Measurements from ENCODE around the gene MGAT4C. TPM values are rescaled to one million over a fixed set of nuclear protein-coding genes. Genes with fewer than 3 reads are reported as not detected.

MGAT4C gene
- total and polyA plus RNA-seq, 2 donors: 0.34 to 0.61 TPM

GRCh38 chr12:86198696-86199444 is 57.3 kb downstream of the MGAT4C start:
- Histone ChIP-seq H3K36me3 (ENCODE audit: control insufficient read depth in 2 of 2, insufficient read depth in 2 of 2, low read length in 1 of 2) (no peaks in the 10 kb centered on the region), H3K27ac (ENCODE audit: low read depth in 1 of 2, low read length in 1 of 2) (no peak overlapping the region), H3K4me1 (ENCODE audit: control insufficient read depth in 2 of 2, insufficient read depth in 2 of 2, low read length in 2 of 2) (no peaks in the 10 kb centered on the region), H3K4me3 (ENCODE audit: low read length in 2 of 2) (no peak overlapping the region), H3K27me3 (ENCODE audit: control insufficient read depth in 2 of 2, insufficient read depth in 1 of 2, low read length in 1 of 2) (no peaks in the 10 kb centered on the region), H3K9me3 (ENCODE audit: control insufficient read depth in 2 of 2, insufficient read depth in 1 of 2, low read length in 1 of 2) (no peaks in the 10 kb centered on the region)
- no peak for DNase-seq (ENCODE audit: low read depth in 6 of 9, low spot score in 9 of 9)
- WGBS: 72% methylated on average over 4 of the region's 4 CpGs

- no peaks in the 10 kb centered on the region for H3K36me3 ChIP-seq (ENCODE audit: control insufficient read depth in 2 of 2, insufficient read depth in 2 of 2, low read length in 1 of 2)
- no peaks in the 10 kb centered on the region for H3K9me3 ChIP-seq (ENCODE audit: control insufficient read depth in 2 of 2, insufficient read depth in 1 of 2, low read length in 1 of 2)
- H3K4me1 ChIP-seq (ENCODE audit: control insufficient read depth in 2 of 2, insufficient read depth in 2 of 2, low read length in 2 of 2): no peaks in the 10 kb centered on the region
- no peaks in the 10 kb centered on the region for H3K27me3 ChIP-seq (ENCODE audit: control insufficient read depth in 2 of 2, insufficient read depth in 1 of 2, low read length in 1 of 2)
- no peak overlapping the region for H3K4me3 ChIP-seq (ENCODE audit: low read length in 2 of 2)
- no peak overlapping the region for H3K27ac ChIP-seq (ENCODE audit: low read depth in 1 of 2, low read length in 1 of 2)
- DNase-seq (ENCODE audit: low read depth in 6 of 9, low spot score in 9 of 9): no peak
- 87% methylated on average over 1 of the region's 1 CpG for WGBS
Measured at GRCh38 chr12:86196465-86196864, 59.7 kb downstream of the MGAT4C start.

GRCh38 chr12:86194721-86195120 is 61.5 kb downstream of the MGAT4C start:
- Histone ChIP-seq H3K4me1 (ENCODE audit: control insufficient read depth in 2 of 2, insufficient read depth in 2 of 2, low read length in 2 of 2) (no peaks in the 10 kb centered on the region), H3K36me3 (ENCODE audit: control insufficient read depth in 2 of 2, insufficient read depth in 2 of 2, low read length in 1 of 2) (no peaks in the 10 kb centered on the region), H3K4me3 (ENCODE audit: low read length in 2 of 2) (no peak overlapping the region), H3K27ac (ENCODE audit: low read depth in 1 of 2, low read length in 1 of 2) (no peak overlapping the region), H3K9me3 (ENCODE audit: control insufficient read depth in 2 of 2, insufficient read depth in 1 of 2, low read length in 1 of 2) (no peaks in the 10 kb centered on the region), H3K27me3 (ENCODE audit: control insufficient read depth in 2 of 2, insufficient read depth in 1 of 2, low read length in 1 of 2) (no peaks in the 10 kb centered on the region)
- no peak for DNase-seq (ENCODE audit: low read depth in 6 of 9, low spot score in 9 of 9)
- 95% methylated on average over 2 of the region's 2 CpGs for WGBS

- Histone ChIP-seq H3K27me3 (ENCODE audit: control insufficient read depth in 2 of 2, insufficient read depth in 1 of 2, low read length in 1 of 2) (no peaks in the 10 kb centered on the region), H3K9me3 (ENCODE audit: control insufficient read depth in 2 of 2, insufficient read depth in 1 of 2, low read length in 1 of 2) (no peaks in the 10 kb centered on the region), H3K4me1 (ENCODE audit: control insufficient read depth in 2 of 2, insufficient read depth in 2 of 2, low read length in 2 of 2) (no peaks in the 10 kb centered on the region), H3K27ac (ENCODE audit: low read depth in 1 of 2, low read length in 1 of 2) (no peak overlapping the region), H3K4me3 (ENCODE audit: low read length in 2 of 2) (no peak overlapping the region), H3K36me3 (ENCODE audit: control insufficient read depth in 2 of 2, insufficient read depth in 2 of 2, low read length in 1 of 2) (no peaks in the 10 kb centered on the region)
- DNase-seq (ENCODE audit: low read depth in 6 of 9, low spot score in 9 of 9): no peak
- 88% methylated on average over 1 of the region's 1 CpG for WGBS
Measured at GRCh38 chr12:86193931-86194330, 62.3 kb downstream of the MGAT4C start.

- no peak for DNase-seq (ENCODE audit: low read depth in 6 of 9, low spot score in 9 of 9)
- Histone ChIP-seq H3K27me3 (ENCODE audit: control insufficient read depth in 2 of 2, insufficient read depth in 1 of 2, low read length in 1 of 2) (no peaks in the 10 kb centered on the region), H3K4me1 (ENCODE audit: control insufficient read depth in 2 of 2, insufficient read depth in 2 of 2, low read length in 2 of 2) (no peaks in the 10 kb centered on the region), H3K27ac (ENCODE audit: low read depth in 1 of 2, low read length in 1 of 2) (no peak overlapping the region), H3K36me3 (ENCODE audit: control insufficient read depth in 2 of 2, insufficient read depth in 2 of 2, low read length in 1 of 2) (no peaks in the 10 kb centered on the region), H3K4me3 (ENCODE audit: low read length in 2 of 2) (no peak overlapping the region), H3K9me3 (ENCODE audit: control insufficient read depth in 2 of 2, insufficient read depth in 1 of 2, low read length in 1 of 2) (no peaks in the 10 kb centered on the region)
- WGBS: 94% methylated on average over 1 of the region's 1 CpG
Measured at GRCh38 chr12:86188226-86188625, 68.0 kb downstream of the MGAT4C start.

GRCh38 chr12:86186449-86186848 is 69.7 kb downstream of the MGAT4C start:
- no peak for DNase-seq (ENCODE audit: low read depth in 6 of 9, low spot score in 9 of 9)
- H3K27me3 ChIP-seq (ENCODE audit: control insufficient read depth in 2 of 2, insufficient read depth in 1 of 2, low read length in 1 of 2): no peaks in the 10 kb centered on the region
- no peak overlapping the region for H3K4me3 ChIP-seq (ENCODE audit: low read length in 2 of 2)
- no peaks in the 10 kb centered on the region for H3K36me3 ChIP-seq (ENCODE audit: control insufficient read depth in 2 of 2, insufficient read depth in 2 of 2, low read length in 1 of 2)
- no peak overlapping the region for H3K27ac ChIP-seq (ENCODE audit: low read depth in 1 of 2, low read length in 1 of 2)
- H3K9me3 ChIP-seq (ENCODE audit: control insufficient read depth in 2 of 2, insufficient read depth in 1 of 2, low read length in 1 of 2): no peaks in the 10 kb centered on the region
- WGBS: 69% methylated on average over 2 of the region's 2 CpGs
- H3K4me1 ChIP-seq (ENCODE audit: control insufficient read depth in 2 of 2, insufficient read depth in 2 of 2, low read length in 2 of 2): no peaks in the 10 kb centered on the region

- no peak overlapping the region for H3K27ac ChIP-seq (ENCODE audit: low read depth in 1 of 2, low read length in 1 of 2)
- H3K36me3 ChIP-seq (ENCODE audit: control insufficient read depth in 2 of 2, insufficient read depth in 2 of 2, low read length in 1 of 2): no peaks in the 10 kb centered on the region
- 95% methylated on average over 1 of the region's 1 CpG for WGBS
- H3K4me1 ChIP-seq (ENCODE audit: control insufficient read depth in 2 of 2, insufficient read depth in 2 of 2, low read length in 2 of 2): no peaks in the 10 kb centered on the region
- no peak overlapping the region for H3K4me3 ChIP-seq (ENCODE audit: low read length in 2 of 2)
- H3K9me3 ChIP-seq (ENCODE audit: control insufficient read depth in 2 of 2, insufficient read depth in 1 of 2, low read length in 1 of 2): peaks cover 0 to 5% of the 10 kb centered on the region in 2 donors
- H3K27me3 ChIP-seq (ENCODE audit: control insufficient read depth in 2 of 2, insufficient read depth in 1 of 2, low read length in 1 of 2): no peaks in the 10 kb centered on the region
- DNase-seq (ENCODE audit: low read depth in 6 of 9, low spot score in 9 of 9): no peak
Measured at GRCh38 chr12:86179855-86180254, 76.3 kb downstream of the MGAT4C start.

GRCh38 chr12:86174188-86174587 is 82.0 kb downstream of the MGAT4C start:
- no peak for DNase-seq (ENCODE audit: low read depth in 6 of 9, low spot score in 9 of 9)
- Histone ChIP-seq H3K4me3 (ENCODE audit: low read length in 2 of 2) (no peak overlapping the region), H3K27ac (ENCODE audit: low read depth in 1 of 2, low read length in 1 of 2) (no peak overlapping the region), H3K27me3 (ENCODE audit: control insufficient read depth in 2 of 2, insufficient read depth in 1 of 2, low read length in 1 of 2) (no peaks in the 10 kb centered on the region), H3K36me3 (ENCODE audit: control insufficient read depth in 2 of 2, insufficient read depth in 2 of 2, low read length in 1 of 2) (no peaks in the 10 kb centered on the region), H3K4me1 (ENCODE audit: control insufficient read depth in 2 of 2, insufficient read depth in 2 of 2, low read length in 2 of 2) (no peaks in the 10 kb centered on the region), H3K9me3 (ENCODE audit: control insufficient read depth in 2 of 2, insufficient read depth in 1 of 2, low read length in 1 of 2) (no peaks in the 10 kb centered on the region)
- WGBS: 96% methylated on average over 2 of the region's 2 CpGs

GRCh38 chr12:86172913-86173443 is 83.2 kb downstream of the MGAT4C start:
- Histone ChIP-seq H3K27ac (ENCODE audit: low read depth in 1 of 2, low read length in 1 of 2) (no peak overlapping the region), H3K4me1 (ENCODE audit: control insufficient read depth in 2 of 2, insufficient read depth in 2 of 2, low read length in 2 of 2) (no peaks in the 10 kb centered on the region), H3K4me3 (ENCODE audit: low read length in 2 of 2) (no peak overlapping the region), H3K9me3 (ENCODE audit: control insufficient read depth in 2 of 2, insufficient read depth in 1 of 2, low read length in 1 of 2) (no peaks in the 10 kb centered on the region), H3K27me3 (ENCODE audit: control insufficient read depth in 2 of 2, insufficient read depth in 1 of 2, low read length in 1 of 2) (no peaks in the 10 kb centered on the region), H3K36me3 (ENCODE audit: control insufficient read depth in 2 of 2, insufficient read depth in 2 of 2, low read length in 1 of 2) (no peaks in the 10 kb centered on the region)
- 85% methylated on average over 2 of the region's 2 CpGs for WGBS
- DNase-seq (ENCODE audit: low read depth in 6 of 9, low spot score in 9 of 9): no peak
